H1 (cell line): ENCODE results near the gene KIAA1328. TPM values are rescaled to one million over a fixed set of nuclear protein-coding genes. Genes with fewer than 3 reads are reported as not detected.

ENCODE experiments used
- CTCF ChIA-PET: fragments of 300-600 bp; sonication (Branson Sonifier 250); formaldehyde crosslinking; loops from one replicate; lab custom pipeline; 2021; ENCODE audit not compliant: partially characterized antibody; lab: Charles Lee
- POLR2A ChIA-PET: fragments of 300-600 bp; sonication (Branson Sonifier 250); formaldehyde crosslinking; loops from one replicate; lab custom pipeline; 2021; ENCODE audit warnings: inconsistent platforms; ENCODE audit not compliant: partially characterized antibody; lab: Charles Lee
- DNase-seq, 2 experiments: peaks; one replicate each; pipeline versions ENCODE4 v3.0.0 to v3.0.0-alpha.2; 2010 to 2022; ENCODE audit warnings: low spot score in 2 of 2, low read depth in 1 of 2, mixed read lengths in 1 of 2
- FAIRE-seq: peaks from 2 replicates; lab custom pipeline; 2011; peaks lifted over from hg19 to GRCh38; lab: Jason Lieb, UNC
- H2AFZ ChIP-seq: 2 replicates; pipeline ENCODE4 v1.8.1; 2012; ENCODE audit warnings: low read length, inconsistent platforms
- H2AK5ac ChIP-seq: 2 replicates; pipeline ENCODE4 v1.6.1; 2013; ENCODE audit warnings: low read depth, low read length
- H2BK120ac ChIP-seq: replicated peaks from 2 replicates; pipeline ENCODE3; 2013; ENCODE audit warnings: low read depth, low read length, inconsistent platforms
- H2BK12ac ChIP-seq: 2 replicates; pipeline ENCODE4 v1.6.1; 2013; ENCODE audit warnings: low read depth, low read length
- H2BK15ac ChIP-seq: 2 replicates; pipeline ENCODE4 v1.6.1; 2013; ENCODE audit warnings: low read length
- H2BK20ac ChIP-seq: 2 replicates; pipeline ENCODE4 v1.6.1; 2013; ENCODE audit warnings: low read length
- H2BK5ac ChIP-seq: 2 replicates; pipeline ENCODE4 v1.6.1; 2013; ENCODE audit warnings: low read depth, low read length
- H3K14ac ChIP-seq: 2 replicates; pipeline ENCODE4 v1.6.1; 2013; ENCODE audit warnings: inconsistent platforms; ENCODE audit not compliant: insufficient read length
- H3K18ac ChIP-seq: 2 replicates; pipeline ENCODE4 v1.6.1; 2013; ENCODE audit warnings: low read length; ENCODE audit errors: extremely low read depth
- H3K23ac ChIP-seq: 2 replicates; pipeline ENCODE4 v1.6.1; 2013; ENCODE audit warnings: inconsistent platforms; ENCODE audit not compliant: insufficient read length
- H3K23me2 ChIP-seq: 2 replicates; pipeline ENCODE4 v1.6.1; 2013; ENCODE audit warnings: low read depth, low read length
- H3K27ac ChIP-seq: 2 replicates; pipeline ENCODE4 v1.6.1; 2011; ENCODE audit warnings: low read depth, low read length, inconsistent platforms
- H3K27me3 ChIP-seq, 4 experiments: replicated peaks in 1 of 4; 1 replicate in 1 of 4; 2 replicates in 3 of 4; pipeline versions ENCODE4 v1.6.1 to v1.8.1; 2011 to 2013; ENCODE audit warnings: low read length in 3 of 4, mild to moderate bottlenecking in 3 of 4, inconsistent platforms in 2 of 4, mixed read lengths in 2 of 4, moderate library complexity in 1 of 4; ENCODE audit not compliant: control insufficient read depth in 3 of 4, insufficient read depth in 3 of 4; ENCODE audit errors: extremely low read depth in 1 of 4
- H3K36me3 ChIP-seq, 4 experiments: 2 replicates each; pipeline versions ENCODE4 v1.6.1 to v1.8.1; 2011 to 2013; ENCODE audit warnings: mild to moderate bottlenecking in 4 of 4, low read length in 3 of 4, moderate library complexity in 2 of 4, control low read depth in 1 of 4, inconsistent platforms in 1 of 4; ENCODE audit not compliant: insufficient read depth in 4 of 4, control insufficient read depth in 2 of 4
- H3K4ac ChIP-seq: replicated peaks from 2 replicates; pipeline ENCODE3; 2013; ENCODE audit warnings: low read length, low read depth, mixed read lengths, inconsistent platforms; ENCODE audit not compliant: insufficient read length
- H3K4me1 ChIP-seq, 4 experiments: replicated peaks in 1 of 4; 1 replicate in 1 of 4; 2 replicates in 3 of 4; pipeline versions ENCODE4 v1.6.1 to v1.8.1; 2011 to 2013; ENCODE audit warnings: low read length in 3 of 4, inconsistent platforms in 2 of 4, mixed read lengths in 1 of 4; ENCODE audit not compliant: insufficient read depth in 4 of 4, control insufficient read depth in 3 of 4
- H3K4me2 ChIP-seq, 2 experiments: 2 replicates each; pipeline versions ENCODE4 v1.6.1 to v1.8.1; 2011 to 2013; ENCODE audit warnings: low read depth in 2 of 2, low read length in 2 of 2, control low read depth in 1 of 2, inconsistent platforms in 1 of 2, mild to moderate bottlenecking in 1 of 2; ENCODE audit not compliant: insufficient read depth in 1 of 2
- H3K4me3 ChIP-seq, 4 experiments: fragments of 200-600, 300-600 bp in 1 of 4; sonication (generic), shearing (Covaris generic), sonication (Bioruptor Twin) in 1 of 4; 2 replicates each; pipeline versions ENCODE4 v1.5.1 to v1.8.1; 2011 to 2016; ENCODE audit warnings: low read length in 4 of 4, low read depth in 3 of 4, control low read depth in 2 of 4, inconsistent platforms in 2 of 4, mild to moderate bottlenecking in 2 of 4, mixed read lengths in 1 of 4, moderate library complexity in 1 of 4; ENCODE audit not compliant: insufficient read depth in 2 of 4; ENCODE audit errors: extremely low read depth in 1 of 4
- H3K56ac ChIP-seq: replicated peaks from 2 replicates; pipeline ENCODE3; 2013; ENCODE audit warnings: low read depth, mild to moderate bottlenecking, mixed read lengths, low read length, inconsistent platforms; ENCODE audit not compliant: insufficient read length
- H3K79me1 ChIP-seq: 2 replicates; pipeline ENCODE4 v1.6.1; 2013; ENCODE audit warnings: low read depth, low read length, control low read depth
- H3K79me2 ChIP-seq, 2 experiments: 2 replicates each; pipeline versions ENCODE4 v1.6.1 to v1.8.1; 2012 to 2013; ENCODE audit warnings: low read length in 2 of 2, mild to moderate bottlenecking in 2 of 2, inconsistent platforms in 1 of 2; ENCODE audit not compliant: insufficient read depth in 2 of 2, control insufficient read depth in 1 of 2
- H3K9ac ChIP-seq, 4 experiments: replicated peaks in 1 of 4; 1 replicate in 1 of 4; 2 replicates in 3 of 4; pipeline versions ENCODE4 v1.6.1 to v1.8.1; 2011 to 2013; ENCODE audit warnings: low read depth in 3 of 4, low read length in 3 of 4, control low read depth in 2 of 4, mild to moderate bottlenecking in 2 of 4, moderate library complexity in 2 of 4, inconsistent platforms in 1 of 4; ENCODE audit errors: extremely low read depth in 1 of 4
- H3K9me3 ChIP-seq, 2 experiments: 2 replicates each; pipeline versions ENCODE4 v1.6.1 to v1.8.1; 2012 to 2013; ENCODE audit warnings: mild to moderate bottlenecking in 2 of 2, moderate library complexity in 2 of 2, control low read depth in 1 of 2, inconsistent platforms in 1 of 2, low read depth in 1 of 2, low read length in 1 of 2, mixed read lengths in 1 of 2; ENCODE audit not compliant: insufficient read depth in 2 of 2
- H4K20me1 ChIP-seq, 2 experiments: replicated peaks in 1 of 2; 2 replicates each; pipeline versions ENCODE3 to v1.8.1; 2011 to 2013; ENCODE audit warnings: inconsistent platforms in 2 of 2, low read length in 2 of 2, mild to moderate bottlenecking in 1 of 2; ENCODE audit not compliant: insufficient read depth in 2 of 2, control insufficient read depth in 1 of 2
- H4K5ac ChIP-seq: 2 replicates; pipeline ENCODE4 v1.6.1; 2013; ENCODE audit warnings: low read length, low read depth, mixed read lengths, inconsistent platforms; ENCODE audit not compliant: insufficient read length
- H4K8ac ChIP-seq: 2 replicates; pipeline ENCODE4 v1.8.0; 2013; ENCODE audit warnings: mild to moderate bottlenecking, moderate library complexity, low read length, inconsistent platforms; ENCODE audit not compliant: insufficient read depth; ENCODE audit errors: extremely low read depth
- H4K91ac ChIP-seq: replicated peaks from 2 replicates; pipeline ENCODE3; 2013; ENCODE audit warnings: low read length, mixed read lengths, inconsistent platforms; ENCODE audit not compliant: insufficient read length
- CHD1 ChIP-seq: IDR thresholded peaks from 2 replicates; pipeline ENCODE4 v1.6.1; 2012; ENCODE audit warnings: low read depth, low read length, improper control_type of control experiment
- CREB1 ChIP-seq: IDR thresholded peaks from 2 replicates; pipeline ENCODE4 v1.6.1; 2012; ENCODE audit warnings: inconsistent platforms
- FOSL1 ChIP-seq: IDR thresholded peaks from 2 replicates; pipeline ENCODE4 v1.6.1; 2011; ENCODE audit warnings: mild to moderate bottlenecking, low read depth, low read length, moderate library complexity; ENCODE audit not compliant: insufficient read depth
- GABPA ChIP-seq: IDR thresholded peaks from 2 replicates; pipeline ENCODE4 v1.6.1; 2011; ENCODE audit warnings: mild to moderate bottlenecking, low read length, moderate library complexity, borderline replicate concordance; ENCODE audit not compliant: insufficient read depth
- JUND ChIP-seq: IDR thresholded peaks from 2 replicates; pipeline ENCODE4 v1.6.1; 2011; ENCODE audit warnings: mild to moderate bottlenecking, improper control_type of control experiment, low read length
- KDM5A ChIP-seq: fragments of 200-600 bp; IDR thresholded peaks from 2 replicates; pipeline ENCODE4 v1.7.1; 2012; ENCODE audit warnings: mild to moderate bottlenecking, low read length, inconsistent platforms, mixed read lengths
- MAFK ChIP-seq: IDR thresholded peaks from 2 replicates; pipeline ENCODE4 v1.6.1; 2012; ENCODE audit warnings: low read depth, mild to moderate bottlenecking, improper control_type of control experiment, low read length
- RAD21 ChIP-seq, 2 experiments: IDR thresholded peaks in 1 of 2; conservative IDR thresholded peaks in 1 of 2; 2 replicates each; pipeline ENCODE4 v1.6.1; 2011; ENCODE audit warnings: low read depth in 2 of 2, low read length in 2 of 2, improper control_type of control experiment in 1 of 2, inconsistent platforms in 1 of 2, mild to moderate bottlenecking in 1 of 2, moderate library complexity in 1 of 2
- RXRA ChIP-seq: IDR thresholded peaks from 2 replicates; pipeline ENCODE4 v1.6.1; 2011; ENCODE audit warnings: low read depth, mild to moderate bottlenecking, low read length, moderate library complexity; ENCODE audit not compliant: insufficient read depth
- SIX5 ChIP-seq: IDR thresholded peaks from 2 replicates; pipeline ENCODE4 v1.6.1; 2011; ENCODE audit warnings: mild to moderate bottlenecking, low read depth, low read length
- SP4 ChIP-seq: IDR thresholded peaks from 2 replicates; pipeline ENCODE4 v1.6.1; 2012; ENCODE audit warnings: low read length, inconsistent platforms
- TAF7 ChIP-seq: optimal IDR thresholded peaks from 2 replicates; pipeline ENCODE3; 2011; ENCODE audit warnings: low read depth, mild to moderate bottlenecking, inconsistent platforms, low read length, moderate library complexity, borderline replicate concordance
- WGBS, 2 experiments: shearing (Covaris generic) in 1 of 2; methylation state at CpG; one replicate each; pipeline versions ENCODE4 v1.1.6 to v1.1.7; 2013 to 2015; ENCODE audit warnings: low lambda C conversion rate in 2 of 2, mixed read lengths in 2 of 2, inconsistent platforms in 1 of 2, low coverage in 1 of 2, missing lambda C conversion rate in 1 of 2; ENCODE audit not compliant: insufficient replicate concordance in 2 of 2, insufficient coverage in 1 of 2, insufficient read length in 1 of 2; ENCODE audit errors: extremely low coverage in 1 of 2, missing lambda C conversion rate in 1 of 2; 5-methylcytosine and 5-hydroxymethylcytosine counted together
- polyA plus RNA-seq, 7 experiments: library from polyadenylated mRNA; depleted of rRNA in 3 of 7; stranded (reverse) in 5 of 7; unstranded in 2 of 7; fragments of >200 nt in 5 of 7; fragments of 200-250 nt in 2 of 7; gene quantifications; 1 replicate in 5 of 7; 2 replicates in 1 of 7; 4 replicates in 1 of 7; pipeline versions ENCODE4 v1.2.1 to v1.2.3, GENCODE V29; 2011 to 2013; ENCODE audit warnings: missing spikeins in 2 of 7, mixed read lengths in 2 of 7
- total RNA-seq: library from RNA; stranded (reverse); fragmentation: NEBNext Ultra II Directional; extraction: Animal tissue kit (Norgen Biotek cat#: 25700); gene quantifications from 2 replicates; pipeline ENCODE4 v1.2.1, GENCODE V29; 2021
- TF ChIP-seq, protein P1 (sequence below): IDR thresholded peaks from 2 replicates; pipeline ENCODE4 v1.6.1; 2012; ENCODE audit warnings: low read length, inconsistent platforms

KIAA1328 gene
- total and polyA plus RNA-seq, 2 of the 8 experiments (the other 6 are each of a cell fraction or from before 2014, with no cell fraction given) = 2.6 to 5.7 TPM

DNA sequence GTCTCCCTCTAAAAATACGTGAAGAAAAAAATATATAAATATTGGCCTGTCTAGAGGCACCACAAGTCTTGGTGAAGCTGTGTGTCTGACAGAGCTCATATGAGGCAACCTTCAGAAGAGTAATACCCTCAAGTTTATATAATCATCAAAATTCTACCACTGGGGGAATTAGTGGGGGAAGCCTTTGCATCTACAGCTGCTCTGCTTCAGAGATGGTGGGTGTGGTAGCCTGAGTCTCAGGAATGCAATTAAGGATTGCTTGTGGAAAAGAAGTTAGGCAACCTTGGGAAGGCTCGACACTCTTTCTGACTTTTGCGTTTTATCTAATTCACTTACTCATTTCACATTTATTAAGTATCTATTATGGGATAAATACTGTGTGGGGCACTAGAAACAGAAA is 17.5 kb upstream of the KIAA1328 start:
- no peaks in the 10 kb centered on the region for H3K27me3 ChIP-seq
- no peaks in the 10 kb centered on the region for H3K4me1 ChIP-seq
- no peaks in the 10 kb centered on the region for H3K79me2 ChIP-seq
- no peak overlapping the region for H3K4me2 ChIP-seq
- no peak overlapping the region for H3K23ac ChIP-seq
- no peak overlapping the region for H3K56ac ChIP-seq
- H4K20me1 ChIP-seq = peaks cover 2 to 8% of the 10 kb centered on the region in 2 experiments
- H3K36me3 ChIP-seq = peaks cover 2 to 32% (median 16%) of the 10 kb centered on the region in 4 experiments; a peak in 7 of 8 replicates
- H2BK15ac ChIP-seq = no peak overlapping the region
- H3K4ac ChIP-seq = no peak overlapping the region
- DNase-seq (no peak), FAIRE-seq (no peak)
- H4K5ac ChIP-seq = no peak overlapping the region
- H3K18ac ChIP-seq = no peak overlapping the region
- no peaks in the 10 kb centered on the region for H3K23me2 ChIP-seq
- WGBS, 2 experiments = 88% methylated on average over 3 of the region's 3 CpGs; no CpG with 5 or more reads in 1 of the 2 experiments
- H3K9me3 ChIP-seq = no peaks in the 10 kb centered on the region
- no peak overlapping the region for H3K4me3 ChIP-seq
- no peak overlapping the region for H2AFZ ChIP-seq
- no peak overlapping the region for H2BK120ac ChIP-seq
- H3K79me1 ChIP-seq = no peaks in the 10 kb centered on the region; the same call in 1 of the 2 replicates
- CTCF ChIA-PET = interaction anchor here (1.2 to 3.7 kb wide), 7 partner anchors 10 to 124 kb away, joined by 3 to 17 read pairs (median 5); no protein-coding TSS in a partner anchor
- no peak overlapping the region for H2BK12ac ChIP-seq
- no peak overlapping the region for H3K9ac ChIP-seq
- TF ChIP-seq MAFK (no peak), RXRA (no peak), SIX5 (no peak), KDM5A (no peak), CHD1 (no peak), JUND (no peak), FOSL1 (no peak), CREB1 (no peak), SP4 (no peak), GABPA (no peak), RAD21 (IDR thresholded peaks at IDR 0.05 in 1 of 2, conservative IDR thresholded peaks at IDR 0.05 in 1 of 2; ENCODE audit: low read depth in 2 of 2, low read length in 2 of 2) (no peak), TAF7 (no peak)
- TF ChIP-seq, protein P1, sequence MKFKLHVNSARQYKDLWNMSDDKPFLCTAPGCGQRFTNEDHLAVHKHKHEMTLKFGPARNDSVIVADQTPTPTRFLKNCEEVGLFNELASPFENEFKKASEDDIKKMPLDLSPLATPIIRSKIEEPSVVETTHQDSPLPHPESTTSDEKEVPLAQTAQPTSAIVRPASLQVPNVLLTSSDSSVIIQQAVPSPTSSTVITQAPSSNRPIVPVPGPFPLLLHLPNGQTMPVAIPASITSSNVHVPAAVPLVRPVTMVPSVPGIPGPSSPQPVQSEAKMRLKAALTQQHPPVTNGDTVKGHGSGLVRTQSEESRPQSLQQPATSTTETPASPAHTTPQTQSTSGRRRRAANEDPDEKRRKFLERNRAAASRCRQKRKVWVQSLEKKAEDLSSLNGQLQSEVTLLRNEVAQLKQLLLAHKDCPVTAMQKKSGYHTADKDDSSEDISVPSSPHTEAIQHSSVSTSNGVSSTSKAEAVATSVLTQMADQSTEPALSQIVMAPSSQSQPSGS = no peak
- no peak overlapping the region for H2BK5ac ChIP-seq
- POLR2A ChIA-PET = no interaction called here
- no peak overlapping the region for H2AK5ac ChIP-seq
- no peak overlapping the region for H4K91ac ChIP-seq
- H2BK20ac ChIP-seq = no peak overlapping the region
- no peak overlapping the region for H4K8ac ChIP-seq
- H3K27ac ChIP-seq = no peak overlapping the region
- H3K14ac ChIP-seq = no peak overlapping the region
